Occipital lobe (tissue), 3 donors: ENCODE data around the gene ZNF653. TPM values are rescaled to one million over a fixed set of nuclear protein-coding genes. Genes with fewer than 3 reads are reported as not detected.
A peak's percentile ranks its signal among the peaks of the same experiment; 100 is the strongest.
"Not testable (repeated sequence)": the region's sequence is repeated elsewhere in the genome, so short reads cannot be mapped to it uniquely, and the experiment has no call there.

Experiments
- DNase-seq: peaks from one replicate; lab custom pipeline; 2025; lab: John Stamatoyannopoulos, UW
- small RNA-seq: library from RNA; depleted of rRNA; stranded (forward); fragments of <200 nt; gene quantifications from one replicate; pipeline ENCODE3, GENCODE V24; 2014
- total RNA-seq: library from RNA; depleted of rRNA; stranded (reverse); fragments of >200 nt; gene quantifications from one replicate; pipeline ENCODE4 v1.2.3, GENCODE V29; 2014

ZNF653 gene
- total RNA-seq, 1 donor from 2014 or later, result 8.3 TPM

- DNase-seq, result no peak
Observed at GRCh38 chr19:11434703-11435056, 71.0 kb downstream of the ZNF653 start.

- DNase-seq, result not testable (repeated sequence)
Observed at GRCh38 chr19:11433526-11433925, 72.1 kb downstream of the ZNF653 start.

Small RNA genes within 50 kb of the gene (small RNA-seq; reads per million reads assigned to genes)
- gene MIR7974, result not detected
- 1.2 reads per million, percentile 76 among the genes with 10 or more reads in this experiment for gene RN7SL833P

Other genes starting within 250 kb of the ZNF653 start
- 1.7 TPM for gene DOCK6, start 243.3 kb downstream of the ZNF653 start, total RNA-seq
- gene TSPAN16, start 209.7 kb downstream of the ZNF653 start, total RNA-seq, result not detected
- gene RAB3D, start 166.2 kb downstream of the ZNF653 start, total RNA-seq, result 24.0 TPM
- 28.7 TPM for gene TMEM205, start 159.6 kb downstream of the ZNF653 start, total RNA-seq
- 2.3 TPM for gene CCDC159, start 159.3 kb downstream of the ZNF653 start, total RNA-seq
- 28.2 TPM for gene PLPPR2, start 150.4 kb downstream of the ZNF653 start, total RNA-seq
- 1.6 TPM for gene SWSAP1, start 131.2 kb downstream of the ZNF653 start, total RNA-seq
- 4.8 TPM for gene EPOR, start 121.5 kb downstream of the ZNF653 start, total RNA-seq
- not detected for gene RGL3, start 86.5 kb downstream of the ZNF653 start, total RNA-seq
- gene ODAD3, start 70.7 kb downstream of the ZNF653 start, total RNA-seq, result 0.47 TPM
- 60.2 TPM for gene PRKCSH, start 70.2 kb downstream of the ZNF653 start, total RNA-seq
- gene ELAVL3, start 24.8 kb downstream of the ZNF653 start, total RNA-seq, result 105 TPM
- gene ECSIT, start 23.3 kb upstream of the ZNF653 start, total RNA-seq, result 25.3 TPM
- not detected for gene CNN1, start 33.0 kb upstream of the ZNF653 start, total RNA-seq
- gene ELOF1, start 53.4 kb upstream of the ZNF653 start, total RNA-seq, result 14.2 TPM
- gene ACP5, start 71.8 kb upstream of the ZNF653 start, total RNA-seq, result 0.78 TPM
- gene ZNF627, start 91.6 kb upstream of the ZNF653 start, total RNA-seq, result 82.0 TPM
- gene ZNF823, start 233.1 kb upstream of the ZNF653 start, total RNA-seq, result 18.6 TPM